Measurements from ENCODE around the gene UTY.

DNA sequence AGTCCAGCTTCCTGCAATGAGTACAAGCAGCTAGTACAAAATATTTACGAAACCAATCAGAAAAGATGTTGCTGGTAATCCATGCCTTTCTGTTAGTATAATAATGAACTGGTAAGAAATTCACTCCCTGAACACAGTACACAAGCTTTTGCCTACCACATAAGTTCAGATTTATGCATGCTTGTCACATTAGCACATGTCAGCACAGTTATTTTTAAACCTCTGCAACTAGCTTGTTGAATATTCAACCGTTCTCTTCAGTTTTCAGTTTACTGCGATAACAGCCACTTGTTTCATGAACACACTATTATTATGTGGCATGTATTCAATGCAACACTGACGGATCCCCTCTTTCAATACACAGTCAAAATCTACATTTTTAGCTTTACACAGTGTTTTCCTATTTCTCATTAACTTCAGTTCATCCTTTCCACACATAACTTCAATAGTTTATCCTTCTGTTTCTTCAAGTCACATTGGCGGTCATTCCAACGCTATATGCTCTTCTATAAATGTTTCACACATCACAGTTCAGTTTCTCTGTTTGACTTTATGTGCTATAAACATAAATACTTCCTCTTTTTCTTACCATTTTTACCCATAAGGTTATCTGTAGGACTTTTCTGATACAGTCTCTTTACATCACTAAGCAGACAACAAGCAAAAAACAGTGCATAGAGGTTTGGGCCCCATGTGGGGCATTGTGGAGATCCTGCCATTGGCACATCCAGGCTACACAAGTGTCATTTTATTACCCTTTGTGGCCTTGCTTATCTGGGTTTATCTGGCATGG, 62.8 kb downstream of the UTY start:
- TF ChIP-seq, protein P1, sequence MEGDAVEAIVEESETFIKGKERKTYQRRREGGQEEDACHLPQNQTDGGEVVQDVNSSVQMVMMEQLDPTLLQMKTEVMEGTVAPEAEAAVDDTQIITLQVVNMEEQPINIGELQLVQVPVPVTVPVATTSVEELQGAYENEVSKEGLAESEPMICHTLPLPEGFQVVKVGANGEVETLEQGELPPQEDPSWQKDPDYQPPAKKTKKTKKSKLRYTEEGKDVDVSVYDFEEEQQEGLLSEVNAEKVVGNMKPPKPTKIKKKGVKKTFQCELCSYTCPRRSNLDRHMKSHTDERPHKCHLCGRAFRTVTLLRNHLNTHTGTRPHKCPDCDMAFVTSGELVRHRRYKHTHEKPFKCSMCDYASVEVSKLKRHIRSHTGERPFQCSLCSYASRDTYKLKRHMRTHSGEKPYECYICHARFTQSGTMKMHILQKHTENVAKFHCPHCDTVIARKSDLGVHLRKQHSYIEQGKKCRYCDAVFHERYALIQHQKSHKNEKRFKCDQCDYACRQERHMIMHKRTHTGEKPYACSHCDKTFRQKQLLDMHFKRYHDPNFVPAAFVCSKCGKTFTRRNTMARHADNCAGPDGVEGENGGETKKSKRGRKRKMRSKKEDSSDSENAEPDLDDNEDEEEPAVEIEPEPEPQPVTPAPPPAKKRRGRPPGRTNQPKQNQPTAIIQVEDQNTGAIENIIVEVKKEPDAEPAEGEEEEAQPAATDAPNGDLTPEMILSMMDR (IDR thresholded peaks at IDR 0.05 in 2 of 3, conservative IDR thresholded peaks at IDR 0.05 in 1 of 3; ENCODE audit: control insufficient read depth in 2 of 3, extremely low read depth in 1 of 3, insufficient read depth in 1 of 3, low read depth in 3 of 3, low read length in 3 of 3), result no peak
- TF ChIP-seq USF1 (IDR thresholded peaks at IDR 0.05; ENCODE audit: borderline replicate concordance, extremely low read length, insufficient read depth, low read depth, low read length), result no peak
- no peak for TF ChIP-seq RAD21 (IDR thresholded peaks at IDR 0.05; ENCODE audit: insufficient read depth, low read depth, low read length)
- TF ChIP-seq TCF12 (IDR thresholded peaks at IDR 0.05; ENCODE audit: low read depth, low read length), result no peak
- no peak for TF ChIP-seq NR2C2 (IDR thresholded peaks at IDR 0.05; ENCODE audit: borderline replicate concordance, control insufficient read depth, insufficient read length, low read depth)
- no peak for TF ChIP-seq SMAD1 (IDR thresholded peaks at IDR 0.05; ENCODE audit: low read depth, partially characterized antibody)
- TF ChIP-seq NFXL1 (IDR thresholded peaks at IDR 0.05; ENCODE audit: borderline replicate concordance), result no peak
- TF ChIP-seq CEBPZ (IDR thresholded peaks at IDR 0.05; ENCODE audit: low read depth, low read length), result no peak
- TF ChIP-seq HDGF (IDR thresholded peaks at IDR 0.05), result no peak
- TF ChIP-seq PML (IDR thresholded peaks at IDR 0.05; ENCODE audit: low read length), result no peak
- no peak for TF ChIP-seq ZBTB40 (IDR thresholded peaks at IDR 0.05; ENCODE audit: borderline replicate concordance)
- TF ChIP-seq ZNF207 (IDR thresholded peaks at IDR 0.05; ENCODE audit: borderline replicate concordance), result no peak
- no peak for TF ChIP-seq CEBPB (IDR thresholded peaks at IDR 0.05; ENCODE audit: borderline replicate concordance in 1 of 2, low read depth in 2 of 2, low read length in 2 of 2)
- no peak for TF ChIP-seq POLR2AphosphoS5 (IDR thresholded peaks at IDR 0.05; ENCODE audit: low read length)
